ENCODE data around the gene MSRB3. TPM values are rescaled to one million over a fixed set of nuclear protein-coding genes. Genes with fewer than 3 reads are reported as not detected.
A peak's percentile ranks its signal among the peaks of the same experiment; 100 is the strongest.

MSRB3 gene
- total and polyA plus RNA-seq, 7 experiments from 2014 or later = 0.37 to 1.8 TPM; not detected in 5

DNA sequence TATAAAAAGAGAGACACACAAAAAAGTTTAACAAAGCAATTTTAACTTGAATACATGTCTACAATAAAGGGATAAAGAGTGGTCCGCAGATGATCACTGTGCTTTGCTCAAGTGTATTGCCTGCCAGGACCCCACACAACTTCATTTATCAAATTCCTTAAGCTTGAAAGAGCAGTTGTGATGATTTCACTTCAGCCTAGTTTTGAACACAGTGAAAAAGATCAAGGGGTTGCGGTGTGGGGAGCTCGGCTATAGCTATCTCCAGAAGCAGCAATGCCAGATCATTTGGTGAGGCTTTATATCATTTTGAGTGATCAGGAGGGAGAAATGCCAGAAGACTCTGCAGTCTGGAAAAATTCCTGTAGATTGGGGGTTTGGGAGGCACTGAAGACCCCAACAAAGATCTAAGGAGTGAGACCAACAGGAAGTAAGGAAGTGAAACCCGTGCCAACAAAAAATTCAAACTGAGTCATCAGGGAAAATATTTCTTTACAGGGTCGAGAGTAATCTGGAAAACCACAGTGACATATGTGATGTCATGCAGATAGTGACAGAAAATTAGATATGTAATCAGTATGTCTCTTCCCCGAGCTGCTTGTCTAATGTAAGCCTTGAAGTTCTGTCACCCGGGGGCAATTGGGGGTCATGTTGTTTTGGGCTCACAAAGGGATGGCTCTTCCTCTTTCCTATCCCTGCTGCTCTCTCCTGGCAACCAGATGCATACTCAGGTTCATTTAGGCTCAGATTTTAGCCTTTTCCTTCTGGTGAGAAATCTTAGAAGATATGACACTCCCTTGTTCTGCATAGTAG lies 221.8 kb downstream of the MSRB3 start:
- peaks cover 0 to 20% (median 12%) of the 10 kb centered on the region in 5 donors for H3K27me3 Mint-ChIP-seq
- peak; percentile 29 for ATAC-seq

GRCh38 chr12:65501093-65501621 lies 222.7 kb downstream of the MSRB3 start:
- Histone ChIP-seq H3K36me3 (ENCODE audit: control insufficient read depth in 2 of 3, insufficient read depth in 3 of 3, low read length in 3 of 3) (no peaks in the 10 kb centered on the region), H3K9me3 (ENCODE audit: control insufficient read depth in 2 of 3, low read length in 3 of 3) (no peaks in the 10 kb centered on the region), H3K4me1 (ENCODE audit: control insufficient read depth in 2 of 2, insufficient read depth in 2 of 2, low read length in 2 of 2) (no peaks in the 10 kb centered on the region), H3K27me3 (ENCODE audit: control insufficient read depth in 2 of 2, insufficient read depth in 2 of 2, low read length in 2 of 2) (no peaks in the 10 kb centered on the region), H3K27ac (ENCODE audit: low read depth, low read length) (no peak overlapping the region), H3K4me3 (ENCODE audit: low read length) (no peak overlapping the region)
- ChIA-PET CTCF (no interaction called here), POLR2A (interaction anchor here (0.6 kb wide), 1 partner anchor 39 kb away, joined by 4 read pairs; no protein-coding TSS in a partner anchor)
- Mint-ChIP-seq H3K9me3 (no peaks in the 10 kb centered on the region), H3K4me1 (no peaks in the 10 kb centered on the region), H3K27me3 (peaks cover 0 to 20% (median 8%) of the 10 kb centered on the region in 5 donors), H3K27ac (no peak overlapping the region), H3K36me3 (no peaks in the 10 kb centered on the region), H3K4me3 (no peak overlapping the region)
- DNase-seq (no peak), ATAC-seq (no peak)
- intact Hi-C loops (cut with micrococcal nuclease) = no loop called here

More for the DNA sequence above, 221.8 kb downstream of the MSRB3 start:
- H3K4me3 ChIP-seq (ENCODE audit: low read length) = no peak overlapping the region
- no peaks in the 10 kb centered on the region for H3K9me3 ChIP-seq (ENCODE audit: control insufficient read depth in 2 of 3, low read length in 3 of 3)
- ChIA-PET POLR2A (interaction anchor here (0.6 kb wide), 1 partner anchor 40 kb away, joined by 4 read pairs; no protein-coding TSS in a partner anchor), CTCF (no interaction called here)
- intact Hi-C loops (cut with micrococcal nuclease) = no loop called here
- Mint-ChIP-seq H3K27ac (no peak overlapping the region), H3K4me3 (no peak overlapping the region), H3K36me3 (no peaks in the 10 kb centered on the region), H3K9me3 (no peaks in the 10 kb centered on the region), H3K4me1 (no peaks in the 10 kb centered on the region)
- no peaks in the 10 kb centered on the region for H3K4me1 ChIP-seq (ENCODE audit: control insufficient read depth in 2 of 2, insufficient read depth in 2 of 2, low read length in 2 of 2)
- H3K27ac ChIP-seq (ENCODE audit: low read depth, low read length) = no peak overlapping the region
- H3K36me3 ChIP-seq (ENCODE audit: control insufficient read depth in 2 of 3, insufficient read depth in 3 of 3, low read length in 3 of 3) = no peaks in the 10 kb centered on the region
- no peaks in the 10 kb centered on the region for H3K27me3 ChIP-seq (ENCODE audit: control insufficient read depth in 2 of 2, insufficient read depth in 2 of 2, low read length in 2 of 2)
- DNase-seq = no peak

DNA sequence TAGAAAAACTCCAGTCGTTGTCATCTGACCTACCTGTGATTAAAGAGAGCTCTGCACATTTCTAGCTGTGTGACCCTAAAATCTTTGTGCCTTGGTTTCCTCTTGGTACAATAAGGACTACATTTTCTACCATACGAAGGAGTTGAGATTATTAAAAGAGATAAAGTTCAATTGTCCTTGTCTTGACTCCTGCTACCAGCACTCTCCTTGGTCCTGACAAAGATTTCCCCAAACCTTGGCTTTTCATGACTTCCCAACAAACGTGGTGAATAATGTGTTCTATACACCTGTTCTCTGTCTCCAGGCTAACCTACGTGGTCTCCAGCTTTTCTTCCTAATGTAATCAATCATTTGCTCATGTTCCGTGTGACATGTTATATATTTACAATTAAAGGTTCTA lies 223.5 kb downstream of the MSRB3 start:
- POLR2A ChIA-PET = no interaction called here
- H3K4me3 Mint-ChIP-seq = no peak overlapping the region
- no peaks in the 10 kb centered on the region for H3K36me3 ChIP-seq (ENCODE audit: control insufficient read depth in 2 of 3, insufficient read depth in 3 of 3, low read length in 3 of 3)
- no peak for ATAC-seq
- no peaks in the 10 kb centered on the region for H3K9me3 Mint-ChIP-seq
- H3K4me1 ChIP-seq (ENCODE audit: control insufficient read depth in 2 of 2, insufficient read depth in 2 of 2, low read length in 2 of 2) = no peaks in the 10 kb centered on the region
- peaks cover 0 to 16% (median 6%) of the 10 kb centered on the region in 5 donors for H3K27me3 Mint-ChIP-seq
- H3K27ac Mint-ChIP-seq = no peak overlapping the region
- no peak overlapping the region for H3K4me3 ChIP-seq (ENCODE audit: low read length)
- H3K4me1 Mint-ChIP-seq = no peaks in the 10 kb centered on the region
- H3K36me3 Mint-ChIP-seq = no peaks in the 10 kb centered on the region
- no peak for DNase-seq
- no peak overlapping the region for H3K27ac ChIP-seq (ENCODE audit: low read depth, low read length)
- intact Hi-C loops (cut with micrococcal nuclease) = no loop called here
- no peaks in the 10 kb centered on the region for H3K9me3 ChIP-seq (ENCODE audit: control insufficient read depth in 2 of 3, low read length in 3 of 3)
- CTCF ChIA-PET = no interaction called here
- H3K27me3 ChIP-seq (ENCODE audit: control insufficient read depth in 2 of 2, insufficient read depth in 2 of 2, low read length in 2 of 2) = no peaks in the 10 kb centered on the region

GRCh38 chr12:65504417-65504816 lies 225.9 kb downstream of the MSRB3 start:
- H3K27ac ChIP-seq (ENCODE audit: low read depth, low read length) = no peak overlapping the region
- ChIA-PET POLR2A (no interaction called here), CTCF (no interaction called here)
- H3K4me1 ChIP-seq (ENCODE audit: control insufficient read depth in 2 of 2, insufficient read depth in 2 of 2, low read length in 2 of 2) = no peaks in the 10 kb centered on the region
- Mint-ChIP-seq H3K4me3 (no peak overlapping the region), H3K27ac (no peak overlapping the region), H3K27me3 (peaks cover 0 to 18% (median 0%) of the 10 kb centered on the region in 5 donors), H3K4me1 (no peaks in the 10 kb centered on the region), H3K36me3 (no peaks in the 10 kb centered on the region), H3K9me3 (no peaks in the 10 kb centered on the region)
- intact Hi-C loops (cut with micrococcal nuclease) = no loop called here
- no peaks in the 10 kb centered on the region for H3K27me3 ChIP-seq (ENCODE audit: control insufficient read depth in 2 of 2, insufficient read depth in 2 of 2, low read length in 2 of 2)
- no peaks in the 10 kb centered on the region for H3K36me3 ChIP-seq (ENCODE audit: control insufficient read depth in 2 of 3, insufficient read depth in 3 of 3, low read length in 3 of 3)
- no peak for DNase-seq
- no peak overlapping the region for H3K4me3 ChIP-seq (ENCODE audit: low read length)
- ATAC-seq = no peak
- no peaks in the 10 kb centered on the region for H3K9me3 ChIP-seq (ENCODE audit: control insufficient read depth in 2 of 3, low read length in 3 of 3)

- Histone ChIP-seq H3K9me3 (ENCODE audit: control insufficient read depth in 2 of 3, low read length in 3 of 3) (no peaks in the 10 kb centered on the region), H3K27ac (ENCODE audit: low read depth, low read length) (no peak overlapping the region), H3K4me3 (ENCODE audit: low read length) (no peak overlapping the region), H3K27me3 (ENCODE audit: control insufficient read depth in 2 of 2, insufficient read depth in 2 of 2, low read length in 2 of 2) (no peaks in the 10 kb centered on the region), H3K4me1 (ENCODE audit: control insufficient read depth in 2 of 2, insufficient read depth in 2 of 2, low read length in 2 of 2) (no peaks in the 10 kb centered on the region), H3K36me3 (ENCODE audit: control insufficient read depth in 2 of 3, insufficient read depth in 3 of 3, low read length in 3 of 3) (no peaks in the 10 kb centered on the region)
- ATAC-seq = no peak
- Mint-ChIP-seq H3K4me1 (no peaks in the 10 kb centered on the region), H3K9me3 (no peaks in the 10 kb centered on the region), H3K4me3 (no peak overlapping the region), H3K36me3 (no peaks in the 10 kb centered on the region), H3K27ac (no peak overlapping the region), H3K27me3 (peaks cover 0 to 17% (median 0%) of the 10 kb centered on the region in 5 donors)
- POLR2A ChIA-PET = no interaction called here
- DNase-seq = no peak
- CTCF ChIA-PET = no interaction called here
- intact Hi-C loops (cut with micrococcal nuclease) = no loop called here
These were observed 227.1 kb downstream of the MSRB3 start for GRCh38 chr12:65505386-65506121.

- Mint-ChIP-seq H3K36me3 (no peaks in the 10 kb centered on the region), H3K27me3 (peaks cover 0 to 21% (median 0%) of the 10 kb centered on the region in 5 donors), H3K27ac (no peak overlapping the region), H3K4me1 (no peaks in the 10 kb centered on the region), H3K9me3 (no peaks in the 10 kb centered on the region), H3K4me3 (no peak overlapping the region)
- Histone ChIP-seq H3K4me1 (ENCODE audit: control insufficient read depth in 2 of 2, insufficient read depth in 2 of 2, low read length in 2 of 2) (no peaks in the 10 kb centered on the region), H3K4me3 (ENCODE audit: low read length) (no peak overlapping the region), H3K27me3 (ENCODE audit: control insufficient read depth in 2 of 2, insufficient read depth in 2 of 2, low read length in 2 of 2) (no peaks in the 10 kb centered on the region), H3K36me3 (ENCODE audit: control insufficient read depth in 2 of 3, insufficient read depth in 3 of 3, low read length in 3 of 3) (no peaks in the 10 kb centered on the region), H3K27ac (ENCODE audit: low read depth, low read length) (no peak overlapping the region), H3K9me3 (ENCODE audit: control insufficient read depth in 2 of 3, low read length in 3 of 3) (no peaks in the 10 kb centered on the region)
- intact Hi-C loops (cut with micrococcal nuclease) = no loop called here
- ATAC-seq (no peak), DNase-seq (no peak)
- ChIA-PET POLR2A (no interaction called here), CTCF (no interaction called here)
These were observed 230.0 kb downstream of the MSRB3 start for GRCh38 chr12:65508276-65509035.
